Stimulated activated CD4-positive, alpha-beta T cell treated with anti-CD3 and anti-CD28 coated beads, TNF-alpha, amount 100 ng/mL, for 24 hours (primary cell): ENCODE data around the gene PRKACB.
"Not testable (repeated sequence)": the region's sequence is repeated elsewhere in the genome, so short reads cannot be mapped to it uniquely, and the experiment has no call there.

Experiments used
- DNase-seq, 3 experiments: peaks; one replicate each; pipeline ENCODE4 v3.0.0-alpha.2; 2020; ENCODE audit warnings: low read depth in 3 of 3

The PRKACB gene

DNA sequence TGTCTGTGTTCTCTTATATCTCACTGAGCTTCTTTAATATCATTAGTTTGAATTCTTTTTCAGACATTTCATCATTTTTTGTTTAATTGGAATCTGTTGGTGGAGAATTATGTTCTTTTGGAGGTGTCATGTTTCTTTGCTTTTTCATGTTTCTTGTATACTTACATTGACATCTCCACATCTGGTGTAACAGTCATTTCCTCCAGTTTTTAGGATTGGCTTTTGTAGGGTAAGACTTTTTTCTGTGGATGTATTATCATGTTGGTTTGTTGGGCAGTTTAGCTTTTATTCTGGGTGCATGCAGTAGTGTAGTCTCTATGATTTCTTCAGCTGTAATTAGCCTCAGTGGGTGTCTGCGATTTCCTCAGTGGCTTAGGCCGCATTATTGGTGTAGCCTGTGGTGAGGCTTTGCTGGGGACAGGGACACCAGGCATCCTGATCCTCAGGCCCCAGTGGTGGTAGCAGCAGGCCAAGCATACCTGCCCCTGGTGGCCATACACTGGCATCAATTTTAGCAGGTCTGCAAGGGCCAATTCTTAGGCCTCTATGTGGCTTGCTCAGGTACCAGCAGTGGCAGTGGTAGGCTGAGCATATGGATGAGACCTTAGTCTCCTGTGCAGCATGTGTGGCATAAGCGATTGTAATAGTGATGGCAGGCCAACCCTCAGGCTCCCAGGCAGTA is 79.8 kb downstream of the PRKACB start:
- DNase-seq, result no peak

DNA sequence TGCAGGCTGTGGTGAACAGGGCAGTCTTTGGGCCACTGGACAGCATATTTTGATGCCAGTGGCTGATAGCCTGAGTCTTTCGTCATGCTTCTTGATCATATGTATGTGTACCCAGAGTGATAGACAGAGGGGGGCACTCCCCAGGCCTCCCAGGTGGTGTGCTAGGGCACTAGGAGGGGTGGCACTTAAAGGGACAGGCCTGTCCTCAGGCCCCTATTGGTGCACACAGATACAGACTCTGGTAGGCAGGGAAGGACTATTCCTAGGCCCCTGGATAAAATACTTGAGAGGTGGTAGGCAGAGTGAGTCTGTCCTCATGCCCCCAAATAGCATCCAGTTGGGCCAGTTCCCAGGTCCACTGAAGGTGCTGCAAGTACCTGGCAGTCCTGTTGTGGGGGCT is 80.8 kb downstream of the PRKACB start:
- DNase-seq, result no peak

DNA sequence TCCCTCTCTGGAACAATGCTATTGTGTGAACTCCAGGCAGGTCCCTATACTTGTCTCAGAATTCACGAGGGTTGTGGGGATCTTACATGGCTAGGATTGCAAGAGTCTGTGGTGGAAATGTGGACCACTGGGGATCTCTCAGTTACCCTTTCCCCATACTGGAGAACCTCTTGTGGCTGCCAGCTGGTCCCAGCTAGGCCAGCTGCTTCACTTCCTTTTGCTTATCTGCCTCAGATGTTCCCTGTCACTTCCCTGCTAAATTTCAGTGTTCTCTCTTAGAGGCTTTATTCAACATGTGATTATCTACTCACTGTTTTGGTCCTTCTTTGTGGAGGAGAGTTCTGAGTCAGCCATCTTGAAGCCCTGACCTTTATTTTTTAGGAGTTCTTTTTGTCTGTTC is 81.6 kb downstream of the PRKACB start:
- DNase-seq, result no peak

DNA sequence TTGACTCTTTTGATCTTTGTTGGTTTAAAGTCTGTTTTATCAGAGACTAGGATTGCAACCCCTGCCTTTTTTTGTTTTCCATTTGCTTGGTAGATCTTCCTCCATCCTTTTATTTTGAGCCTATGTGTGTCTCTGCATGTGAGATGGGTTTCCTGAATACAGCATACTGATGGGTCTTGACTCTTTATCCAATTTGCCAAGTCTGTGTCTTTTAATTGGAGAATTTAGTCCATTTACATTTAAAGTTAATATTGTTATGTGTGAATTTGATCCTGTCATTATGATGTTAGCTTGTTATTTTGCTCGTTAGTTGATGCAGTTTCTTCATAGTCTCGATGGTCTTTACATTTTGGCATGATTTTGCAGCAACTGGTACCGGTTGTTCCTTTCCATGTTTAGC is 88.6 kb downstream of the PRKACB start:
- not testable (repeated sequence) for DNase-seq

DNA sequence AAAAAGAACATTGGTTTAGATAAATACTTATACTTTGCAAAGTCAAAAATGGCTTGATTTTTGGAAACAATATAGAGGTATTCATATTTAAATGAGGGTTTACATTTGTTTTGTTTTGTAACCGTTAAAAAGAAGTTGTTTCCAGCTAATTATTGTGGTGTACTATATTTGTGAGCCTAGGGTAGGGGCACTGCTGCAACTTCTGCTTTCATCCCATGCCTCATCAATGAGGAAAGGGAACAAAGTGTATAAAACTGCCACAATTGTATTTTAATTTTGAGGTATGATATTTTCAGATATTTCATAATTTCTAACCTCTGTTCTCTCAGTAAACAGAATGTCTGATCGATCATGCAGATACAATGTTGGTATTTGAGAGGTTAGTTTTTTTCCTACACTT is 92.2 kb downstream of the PRKACB start:
- DNase-seq, result no peak

DNA sequence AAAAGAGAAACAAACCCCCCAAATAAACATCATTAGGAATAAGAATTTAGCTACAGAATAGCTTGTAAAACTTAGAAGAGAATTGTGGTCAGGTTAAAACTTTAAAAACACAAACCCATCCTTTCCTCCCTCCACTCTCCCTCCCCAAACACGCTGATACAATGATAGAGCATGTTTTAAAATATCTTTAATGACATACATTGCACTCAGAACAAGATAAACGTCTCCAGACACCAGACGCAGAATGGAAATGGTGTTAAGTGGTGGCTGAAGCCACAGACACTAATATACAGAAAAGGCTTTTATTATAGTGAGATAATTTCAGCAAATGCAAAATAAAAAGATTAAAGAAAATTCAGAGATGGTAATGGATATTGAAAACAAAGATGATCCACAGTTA is 98.6 kb downstream of the PRKACB start:
- no peak for DNase-seq

DNA sequence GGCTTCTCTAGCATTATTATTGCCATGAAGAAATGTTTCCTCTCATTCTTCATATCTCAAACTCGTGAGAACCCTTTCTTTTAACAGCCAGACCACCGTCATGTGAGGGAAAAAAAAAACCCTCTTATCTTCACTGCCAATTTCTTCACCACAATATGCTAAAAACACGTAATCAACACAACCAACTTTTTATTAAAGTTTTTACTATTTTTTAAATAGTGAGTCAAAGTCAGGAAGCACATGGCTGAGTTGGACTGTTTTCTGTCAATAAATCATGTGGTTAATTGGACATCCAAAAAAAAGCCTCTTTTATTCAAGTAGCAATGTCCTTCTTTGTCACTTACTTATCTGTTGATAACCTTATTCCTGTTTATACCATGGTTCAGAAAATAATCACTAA is 101.5 kb downstream of the PRKACB start:
- no peak for DNase-seq

DNA sequence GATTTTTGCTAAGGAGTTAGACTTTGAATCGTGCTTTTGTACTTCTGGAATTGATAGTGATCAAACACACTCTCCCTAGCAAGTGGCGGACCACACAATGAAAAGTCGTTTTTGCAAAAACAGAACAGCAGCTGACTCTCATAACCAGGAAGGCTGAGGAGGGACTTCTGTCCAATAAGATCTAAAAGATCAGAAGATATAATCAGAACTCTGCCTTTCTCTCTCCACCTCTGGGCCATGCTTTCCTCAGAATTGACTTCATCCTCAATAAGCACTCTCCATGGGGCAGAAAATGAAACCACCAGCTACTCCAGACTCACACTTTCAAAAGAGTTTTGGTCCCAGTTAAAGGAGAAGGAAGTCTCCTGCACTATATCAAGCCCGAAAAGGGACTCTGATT is 102.1 kb downstream of the PRKACB start:
- no peak for DNase-seq

DNA sequence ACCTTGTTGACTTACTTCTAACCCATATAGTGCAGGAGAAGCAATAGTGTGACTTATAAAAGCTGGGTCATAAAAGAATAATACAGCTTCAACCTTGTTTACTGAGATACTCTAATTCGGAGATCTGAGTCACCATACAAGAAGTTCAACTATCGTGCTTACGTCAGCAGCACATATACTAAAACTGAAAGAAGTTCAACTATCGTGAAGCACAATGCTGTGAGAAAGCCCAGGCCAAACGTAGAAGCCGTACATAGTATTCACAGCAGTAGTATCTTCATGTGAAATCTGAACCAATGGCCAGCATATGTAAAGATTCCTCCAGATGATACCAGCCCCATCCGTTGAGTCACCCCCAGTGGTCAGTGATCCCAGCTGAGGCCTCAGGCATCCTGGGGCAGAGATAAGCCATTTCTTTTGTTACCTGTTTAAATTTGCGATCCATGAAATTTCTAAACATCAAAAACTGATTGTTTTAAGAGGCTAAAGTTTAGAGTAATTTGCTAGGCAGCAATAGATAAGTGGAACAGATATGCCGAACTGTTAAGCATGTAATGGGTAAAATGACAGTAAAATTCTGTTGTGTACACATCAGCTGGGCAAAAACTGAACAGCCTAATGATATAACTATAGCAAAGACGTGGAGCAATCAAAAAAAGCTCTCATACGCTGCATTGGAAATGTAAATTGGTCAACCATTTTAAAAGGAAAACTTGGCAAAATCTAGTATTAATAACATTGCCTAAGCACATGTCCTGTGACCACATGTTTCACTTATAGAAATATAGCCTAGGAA is 103.6 kb downstream of the PRKACB start:
- no peak for DNase-seq

DNA sequence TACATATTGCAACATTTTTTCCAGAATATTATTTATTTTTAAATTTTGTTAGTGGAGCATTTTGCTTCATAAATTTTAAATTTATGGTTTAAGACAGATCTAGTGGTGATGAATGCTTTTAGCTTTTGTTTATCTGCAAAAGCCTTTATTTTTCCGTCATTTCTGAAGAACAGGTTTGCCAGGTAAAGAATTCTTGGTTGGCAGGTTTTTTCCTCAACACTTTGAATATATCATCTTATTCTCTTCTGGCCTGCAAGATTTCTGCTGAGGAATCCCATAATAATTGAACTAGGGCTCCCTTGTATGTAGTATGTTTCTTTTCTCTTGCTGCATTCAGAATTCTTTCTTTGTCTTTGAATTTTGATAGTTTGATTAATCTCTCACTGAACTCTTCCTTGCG is 106.6 kb downstream of the PRKACB start:
- no peak for DNase-seq

DNA sequence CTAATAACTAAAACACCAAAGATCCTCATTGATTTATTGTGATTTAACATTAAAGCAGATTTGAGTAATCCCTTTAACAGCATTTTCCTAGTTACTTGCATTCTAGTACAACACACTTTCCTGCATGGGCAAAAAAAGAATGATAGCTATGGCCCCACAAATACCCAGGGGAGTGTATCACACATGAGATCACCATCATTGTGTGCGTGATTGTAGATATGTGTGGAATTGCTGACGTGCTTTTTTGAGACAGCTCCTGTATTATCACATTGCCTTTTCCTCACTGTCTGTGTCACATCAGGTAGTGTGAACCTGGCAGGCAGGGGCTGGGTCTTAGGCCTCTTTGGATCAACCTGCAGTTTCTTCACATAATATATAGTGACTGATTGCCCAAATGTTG is 109.0 kb downstream of the PRKACB start:
- no peak for DNase-seq

DNA sequence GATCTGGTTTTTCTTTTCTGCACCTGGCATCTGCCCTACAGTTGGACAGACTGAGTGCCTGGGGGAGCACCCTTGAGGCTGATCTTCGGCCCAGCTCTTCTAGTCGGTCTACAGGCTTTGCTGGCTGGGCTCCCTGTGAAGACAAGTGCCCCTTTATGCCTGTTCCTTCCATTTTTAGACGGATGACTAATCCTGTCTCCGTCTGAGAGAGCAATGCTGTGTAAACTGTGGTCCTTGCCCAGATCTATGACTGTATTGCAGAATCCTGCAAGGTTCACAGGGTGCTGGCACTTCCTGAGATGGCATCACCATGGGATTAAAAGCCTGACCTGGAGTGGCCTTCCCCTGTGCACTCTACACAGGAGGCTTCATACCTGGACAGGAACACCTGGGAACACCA is 109.8 kb downstream of the PRKACB start:
- DNase-seq, result no peak

DNA sequence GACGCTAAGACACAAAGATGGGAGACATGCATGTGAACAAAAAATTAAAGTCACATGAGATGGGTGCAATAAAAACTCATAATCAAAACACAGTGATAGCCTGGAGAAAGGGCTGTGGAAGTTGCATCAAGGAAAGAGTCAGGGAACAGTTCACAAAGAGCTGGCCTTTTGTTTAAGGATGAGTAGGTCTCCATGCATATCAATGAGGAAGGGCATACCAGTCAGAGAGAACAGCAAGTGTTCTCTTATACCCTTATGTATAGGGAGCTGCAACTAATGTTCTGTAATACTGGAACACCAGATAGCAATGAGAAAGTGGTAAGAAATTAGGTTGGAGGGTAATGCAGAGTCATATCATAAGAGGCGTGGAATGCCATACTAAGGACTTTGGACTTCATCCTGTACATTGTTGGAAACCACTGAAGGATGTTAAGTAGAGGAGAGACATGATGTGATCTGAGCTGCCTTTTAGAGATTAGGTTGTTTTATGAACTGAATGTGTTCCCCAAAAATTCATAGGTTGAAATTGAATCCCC is 110.7 kb downstream of the PRKACB start:
- DNase-seq, result no peak

DNA sequence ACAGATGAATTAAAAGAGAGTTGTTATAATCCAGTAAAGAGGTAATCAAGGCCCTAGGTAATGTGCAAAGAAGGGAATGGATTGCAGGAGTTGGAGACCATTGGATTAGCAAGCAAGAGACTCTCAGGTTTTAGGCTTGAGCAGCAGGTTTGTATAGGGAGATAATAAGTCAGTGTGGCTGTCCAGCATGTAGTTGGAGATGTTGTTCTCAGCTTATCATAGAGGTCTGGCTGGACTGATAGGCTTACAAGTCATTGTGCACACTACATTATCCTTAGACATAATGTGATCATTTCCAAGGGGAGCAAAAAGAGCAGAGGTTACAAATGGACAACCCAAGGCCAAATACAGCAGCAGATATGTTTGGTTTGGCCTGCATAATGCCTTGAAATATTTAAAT is 111.5 kb downstream of the PRKACB start:
- DNase-seq, result no peak

DNA sequence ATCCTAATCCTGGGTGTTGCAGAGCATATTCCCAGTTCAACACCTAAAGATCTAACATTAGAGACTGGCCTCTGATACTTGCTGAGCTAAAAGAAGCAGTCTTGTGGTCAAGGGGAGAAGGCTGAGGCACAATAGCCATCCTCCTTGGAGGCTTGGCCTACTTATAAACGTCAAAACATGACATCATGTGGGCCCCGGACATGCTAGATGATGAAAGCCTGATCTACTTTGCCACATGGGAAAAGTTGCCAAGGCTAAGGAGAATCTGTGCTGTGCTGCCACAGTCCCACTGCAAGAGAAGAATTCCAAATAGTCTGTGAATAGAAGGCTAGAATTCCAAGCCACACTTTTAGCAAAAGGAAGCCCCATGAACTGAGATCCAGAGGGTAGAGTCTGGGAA is 113.5 kb downstream of the PRKACB start:
- no peak for DNase-seq

DNA sequence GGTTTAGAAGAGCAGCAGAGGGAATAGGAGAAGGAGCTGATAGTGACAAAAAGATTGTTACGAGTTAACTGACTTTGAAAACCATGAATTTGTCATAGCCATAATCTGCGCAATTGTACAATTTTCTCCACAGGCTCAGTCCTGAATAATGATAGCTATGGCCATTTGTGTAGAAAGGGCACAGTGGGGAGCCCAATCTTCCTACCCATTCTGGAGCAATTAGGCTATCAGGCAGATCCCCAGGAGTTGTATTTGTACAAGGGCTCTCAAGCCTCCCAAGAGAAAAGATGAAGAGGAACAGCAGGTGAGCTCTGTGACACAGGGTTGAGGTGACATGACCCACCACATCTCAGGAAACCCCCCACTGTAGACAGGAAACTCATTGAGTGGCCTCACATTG is 115.3 kb downstream of the PRKACB start:
- DNase-seq, result no peak

DNA sequence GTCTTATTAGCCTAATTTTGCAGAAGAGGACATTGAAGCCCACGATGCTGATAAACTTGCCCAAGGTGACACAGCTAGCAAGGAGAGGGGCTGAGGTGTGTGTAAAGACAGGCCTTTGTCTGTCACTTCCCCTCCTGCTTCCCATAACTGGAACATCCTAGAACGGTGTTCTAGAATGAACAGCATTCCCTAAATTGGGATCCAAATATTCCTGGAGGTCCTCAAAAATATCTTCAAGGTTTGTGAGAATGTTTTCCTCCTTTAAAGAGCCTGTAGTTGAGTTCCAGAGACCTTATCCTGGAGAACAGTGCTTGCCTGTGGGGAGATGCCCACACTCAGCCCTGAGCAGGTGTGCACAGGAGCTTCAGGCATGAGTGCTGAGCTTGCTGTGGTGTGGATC is 115.9 kb downstream of the PRKACB start:
- no peak for DNase-seq

DNA sequence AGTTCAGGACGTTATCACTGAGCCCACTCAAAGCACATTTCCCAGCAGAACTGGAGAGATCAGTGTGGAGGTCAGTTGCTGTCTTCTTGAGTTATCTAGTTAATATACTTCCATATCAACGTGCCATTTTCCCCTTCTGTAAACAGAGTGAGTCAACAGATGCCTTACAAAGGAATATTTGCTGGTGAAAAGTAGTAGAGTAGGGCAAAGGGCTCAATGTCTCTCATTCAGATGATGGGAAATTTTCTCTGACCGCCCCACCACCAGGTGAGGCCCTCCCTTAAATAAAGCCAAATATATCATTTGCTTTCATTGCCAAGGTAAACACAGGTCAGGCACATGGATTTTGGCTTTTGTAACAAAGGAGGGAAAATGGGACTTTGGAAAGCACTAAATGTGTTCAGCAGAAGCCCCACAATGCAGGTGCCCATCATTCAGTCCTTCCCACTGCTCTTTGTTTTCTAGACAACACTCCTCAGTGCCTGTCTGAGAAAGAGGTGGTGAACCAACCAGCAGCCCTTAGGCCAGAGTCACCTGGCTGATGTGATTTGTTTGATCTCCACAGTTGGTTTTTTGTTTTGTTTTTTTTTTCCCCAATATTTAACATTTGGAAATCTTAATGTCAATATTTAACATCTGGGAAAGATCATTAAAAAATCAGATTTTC is 116.9 kb downstream of the PRKACB start:
- no peak for DNase-seq

DNA sequence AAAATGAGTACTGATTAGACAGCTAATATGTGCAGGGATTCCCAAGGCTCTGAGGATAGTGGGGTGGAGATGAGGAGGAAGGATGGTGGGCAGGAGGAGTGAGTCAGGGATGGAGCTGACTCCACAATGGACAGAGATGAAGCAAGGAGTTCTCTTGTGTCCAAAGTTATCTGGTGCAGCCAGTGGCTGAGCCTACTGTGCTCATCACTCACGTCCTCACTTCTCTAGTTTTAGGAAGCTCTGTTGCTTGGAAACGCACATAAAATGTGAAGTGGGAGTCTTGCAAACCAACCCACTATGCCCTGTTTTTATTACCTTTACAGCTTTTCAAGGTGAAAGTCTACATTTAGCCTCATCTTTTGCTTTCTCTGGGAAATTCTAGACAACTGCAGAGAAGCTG is 120.9 kb downstream of the PRKACB start:
- DNase-seq, result no peak

DNA sequence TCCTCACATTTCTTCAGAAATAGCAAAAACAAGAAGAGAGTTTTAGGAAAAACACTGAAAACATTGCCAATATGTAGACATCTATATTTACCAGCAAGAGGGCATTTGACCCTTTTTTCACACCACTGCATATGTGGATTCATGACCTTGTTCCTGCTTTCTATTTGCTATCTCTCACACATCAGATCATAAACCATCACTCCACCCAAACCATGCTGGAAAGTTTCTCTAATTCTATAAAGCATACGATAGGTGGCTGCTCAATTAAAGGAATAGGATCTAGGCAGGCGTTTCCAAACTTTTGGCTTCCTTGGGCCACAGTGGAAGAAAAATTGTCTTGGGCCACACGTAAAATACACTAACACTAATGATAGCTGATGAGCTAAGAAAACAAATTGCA is 121.8 kb downstream of the PRKACB start:
- DNase-seq, result no peak

DNA sequence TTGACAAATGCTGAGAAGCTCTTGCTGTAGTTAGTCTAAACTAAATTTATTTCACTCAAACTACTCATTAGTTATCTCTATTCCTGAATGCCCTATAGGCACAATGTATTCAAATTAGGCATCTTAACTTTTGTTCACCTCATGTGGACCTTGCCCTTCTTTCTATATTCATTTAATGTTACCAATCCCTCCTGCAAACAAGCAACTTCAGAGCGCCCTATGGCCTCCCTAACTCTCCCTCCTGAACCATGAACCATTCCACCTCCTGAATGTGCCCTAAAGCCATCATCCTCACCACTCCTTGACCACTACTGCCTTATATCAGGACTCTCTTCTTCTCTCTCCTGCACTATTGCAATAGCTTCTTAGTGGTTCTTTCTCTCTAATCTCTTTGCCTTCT is 122.7 kb downstream of the PRKACB start:
- DNase-seq, result no peak

DNA sequence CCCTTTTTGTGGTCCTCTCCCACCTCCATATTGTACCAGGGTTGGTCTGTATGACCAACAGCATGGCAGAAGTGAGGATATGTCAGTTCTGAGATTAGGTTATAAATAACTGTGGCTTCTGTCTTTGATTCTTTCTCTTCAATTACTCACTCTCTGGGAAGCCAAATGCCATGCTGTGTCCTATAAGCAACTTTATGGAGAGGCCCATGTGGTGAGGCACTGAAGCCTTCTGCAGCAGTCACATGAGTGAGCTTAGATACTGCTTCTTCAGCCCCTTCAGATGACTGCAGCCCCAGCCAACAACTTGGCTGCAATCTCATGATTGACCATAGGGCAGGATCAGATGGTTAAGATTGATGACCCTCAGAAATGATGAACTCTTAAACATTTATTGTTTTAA is 123.4 kb downstream of the PRKACB start:
- DNase-seq, result no peak

DNA sequence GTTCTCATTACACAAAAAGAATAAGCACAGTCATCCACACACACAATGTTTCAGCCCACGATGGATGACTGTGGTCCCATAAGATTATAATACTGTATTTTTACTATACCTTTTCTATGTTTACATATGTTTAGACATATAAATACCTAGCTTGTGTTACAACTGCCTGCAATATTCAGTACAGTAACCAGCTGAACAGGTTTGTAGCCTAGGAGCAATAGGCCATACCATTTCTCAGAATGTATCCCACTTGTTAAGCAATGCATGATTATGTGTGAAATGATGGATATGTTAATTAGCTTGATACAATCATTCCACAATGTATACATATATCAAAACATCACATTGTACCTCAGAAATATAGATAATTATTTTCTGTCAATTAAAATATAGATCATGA is 124.3 kb downstream of the PRKACB start:
- no peak for DNase-seq
